ENCODE results near the gene GRAMD2B.

GRCh38 chr5:126482591-126482990 lies 59.4 kb downstream of the GRAMD2B start:
- TF ChIP-seq POLR2A (IDR thresholded peaks at IDR 0.05): no peak
- TF ChIP-seq CTCF (IDR thresholded peaks at IDR 0.05): no peak
